NCI-H2196 (cell line): ENCODE data around the gene MAPK8.

Experiments
- DNase-seq: peaks from one replicate; lab custom pipeline; 2025; ENCODE audit not compliant: unreplicated experiment; lab: John Stamatoyannopoulos, UW

Gene MAPK8

GRCh38 chr10:48447356-48448215 lies 141.1 kb downstream of the MAPK8 start:
- no peak for DNase-seq

GRCh38 chr10:48448796-48449195 lies 142.3 kb downstream of the MAPK8 start:
- DNase-seq: no peak

- DNase-seq: no peak
Measured at GRCh38 chr10:48449501-48450232, 143.2 kb downstream of the MAPK8 start.

- no peak for DNase-seq
Measured at GRCh38 chr10:48450233-48450740, 143.8 kb downstream of the MAPK8 start.

GRCh38 chr10:48450741-48451466 lies 144.4 kb downstream of the MAPK8 start:
- no peak for DNase-seq

- no peak for DNase-seq
Measured at GRCh38 chr10:48451969-48452878, 145.7 kb downstream of the MAPK8 start.

DNA sequence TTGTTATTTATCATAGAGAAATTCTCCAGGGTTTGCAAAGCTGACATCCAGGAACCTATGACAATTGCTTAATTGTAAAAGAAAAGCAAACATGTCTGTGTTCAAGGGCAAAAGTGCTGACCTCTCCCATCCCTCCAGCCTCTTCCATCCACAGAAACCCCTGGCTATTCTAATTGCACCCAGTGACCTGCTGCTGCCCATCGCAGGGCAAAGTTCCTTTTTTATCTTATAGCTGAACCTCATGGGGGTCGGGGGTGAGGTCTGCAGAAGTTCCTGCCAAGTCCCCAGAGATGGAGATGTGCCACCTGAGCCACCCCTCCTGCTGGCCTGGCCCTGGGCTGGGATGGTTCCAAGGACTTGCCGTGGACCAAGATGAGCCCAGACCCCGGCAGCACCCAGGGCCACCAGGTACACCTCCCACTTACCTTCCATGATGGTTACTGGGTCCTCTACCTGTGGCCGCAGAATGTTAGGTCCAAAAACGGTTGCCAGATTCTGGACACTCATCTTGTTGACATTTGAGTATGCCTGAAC lies 146.5 kb downstream of the MAPK8 start:
- DNase-seq: no peak

DNA sequence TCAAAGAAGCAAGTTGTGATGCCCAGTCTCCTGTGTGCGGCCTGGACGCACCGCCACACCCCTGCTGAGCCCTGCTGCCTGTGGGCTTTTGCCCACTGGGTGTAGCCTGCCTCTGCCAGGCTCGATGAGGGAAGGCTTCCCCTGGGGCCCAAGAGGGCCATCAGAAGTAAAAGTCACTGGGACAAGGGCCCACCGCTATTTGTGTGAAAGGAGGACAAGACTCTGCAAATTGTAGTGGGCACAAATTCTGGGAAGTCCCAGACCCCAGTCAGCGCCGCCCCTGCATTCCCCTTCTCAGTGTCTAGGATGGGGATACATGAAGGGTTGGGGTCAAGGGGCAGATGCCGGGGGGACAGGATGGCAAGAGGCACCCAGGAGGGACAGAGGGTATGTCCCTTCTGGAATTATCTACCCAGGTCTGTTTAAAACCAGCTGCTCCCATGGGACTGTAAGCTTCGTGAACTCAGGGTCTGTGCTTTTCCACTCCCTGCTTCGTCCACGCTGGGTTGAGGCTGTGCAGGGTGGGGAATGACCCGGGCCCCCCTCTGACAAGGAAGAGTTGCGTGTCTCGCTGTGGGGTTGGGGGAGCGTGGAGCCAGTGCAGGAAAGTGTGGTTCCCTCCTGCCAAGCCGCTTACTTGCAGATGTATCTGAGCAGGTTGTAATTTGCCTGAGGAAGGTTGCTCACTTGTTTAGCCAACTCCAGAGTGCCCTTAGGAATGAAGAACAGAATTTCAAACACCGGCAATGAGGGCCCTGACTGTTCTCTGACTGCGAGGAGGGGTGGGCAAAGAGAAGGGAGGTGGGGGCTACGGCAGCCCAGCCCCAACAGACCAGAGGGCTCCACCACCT lies 147.2 kb downstream of the MAPK8 start:
- no peak for DNase-seq

DNA sequence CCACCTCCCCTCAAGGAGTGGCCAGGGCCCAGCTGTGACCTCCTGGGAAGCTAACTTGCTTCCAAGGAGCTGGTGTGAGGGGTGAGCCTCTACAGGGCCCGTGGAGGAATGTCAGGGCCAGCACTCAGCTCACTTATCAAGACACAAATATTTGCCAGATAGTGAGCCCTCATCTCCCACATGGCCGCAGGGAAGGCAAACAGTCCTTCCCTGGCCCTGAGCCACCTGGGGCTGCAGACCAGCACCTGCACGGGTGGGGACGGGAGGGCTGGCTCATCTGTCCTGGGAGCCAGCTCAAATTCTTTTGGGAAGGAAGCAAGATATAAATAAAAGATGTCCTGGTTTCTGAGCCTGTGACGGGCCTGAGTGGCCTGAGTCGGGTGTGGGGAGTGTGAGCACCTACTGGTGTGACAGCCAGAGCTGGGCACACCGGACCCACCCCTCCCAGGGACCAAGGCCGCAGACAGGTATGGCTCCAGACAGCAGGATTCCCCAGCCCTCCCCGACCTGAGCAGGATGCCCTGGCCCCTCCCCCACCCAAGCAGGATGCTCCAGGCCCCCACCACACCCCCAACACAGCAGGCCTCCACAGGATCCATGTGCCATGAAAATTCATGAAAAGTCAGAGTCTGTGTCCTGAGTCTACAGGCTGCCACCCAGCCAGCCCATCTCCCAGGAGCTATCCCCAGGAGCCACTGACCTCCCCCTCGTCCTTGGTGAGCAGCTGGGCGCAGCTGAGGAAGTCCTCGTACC lies 148.0 kb downstream of the MAPK8 start:
- DNase-seq: no peak

DNA sequence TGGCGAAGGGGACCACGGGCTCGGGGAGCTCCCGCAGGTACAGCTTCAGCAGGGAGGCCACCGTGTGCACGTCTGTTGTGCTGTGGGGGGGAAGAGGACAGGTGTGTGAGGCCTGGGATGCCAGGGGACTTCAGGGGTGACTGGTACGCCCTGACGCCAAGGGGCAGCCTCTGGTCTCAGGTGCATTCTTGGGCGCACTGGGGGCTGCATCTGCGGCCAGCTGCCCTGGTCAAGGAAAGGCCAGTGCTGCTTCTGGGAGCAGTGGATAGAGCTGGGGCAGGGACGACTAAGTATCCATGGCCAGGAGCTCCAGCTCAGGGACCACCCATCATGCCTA lies 148.5 kb downstream of the MAPK8 start:
- no peak for DNase-seq

GRCh38 chr10:48455392-48456151 lies 149.1 kb downstream of the MAPK8 start:
- DNase-seq: no peak

- DNase-seq: no peak
Measured at GRCh38 chr10:48456361-48456804, 149.9 kb downstream of the MAPK8 start.

DNA sequence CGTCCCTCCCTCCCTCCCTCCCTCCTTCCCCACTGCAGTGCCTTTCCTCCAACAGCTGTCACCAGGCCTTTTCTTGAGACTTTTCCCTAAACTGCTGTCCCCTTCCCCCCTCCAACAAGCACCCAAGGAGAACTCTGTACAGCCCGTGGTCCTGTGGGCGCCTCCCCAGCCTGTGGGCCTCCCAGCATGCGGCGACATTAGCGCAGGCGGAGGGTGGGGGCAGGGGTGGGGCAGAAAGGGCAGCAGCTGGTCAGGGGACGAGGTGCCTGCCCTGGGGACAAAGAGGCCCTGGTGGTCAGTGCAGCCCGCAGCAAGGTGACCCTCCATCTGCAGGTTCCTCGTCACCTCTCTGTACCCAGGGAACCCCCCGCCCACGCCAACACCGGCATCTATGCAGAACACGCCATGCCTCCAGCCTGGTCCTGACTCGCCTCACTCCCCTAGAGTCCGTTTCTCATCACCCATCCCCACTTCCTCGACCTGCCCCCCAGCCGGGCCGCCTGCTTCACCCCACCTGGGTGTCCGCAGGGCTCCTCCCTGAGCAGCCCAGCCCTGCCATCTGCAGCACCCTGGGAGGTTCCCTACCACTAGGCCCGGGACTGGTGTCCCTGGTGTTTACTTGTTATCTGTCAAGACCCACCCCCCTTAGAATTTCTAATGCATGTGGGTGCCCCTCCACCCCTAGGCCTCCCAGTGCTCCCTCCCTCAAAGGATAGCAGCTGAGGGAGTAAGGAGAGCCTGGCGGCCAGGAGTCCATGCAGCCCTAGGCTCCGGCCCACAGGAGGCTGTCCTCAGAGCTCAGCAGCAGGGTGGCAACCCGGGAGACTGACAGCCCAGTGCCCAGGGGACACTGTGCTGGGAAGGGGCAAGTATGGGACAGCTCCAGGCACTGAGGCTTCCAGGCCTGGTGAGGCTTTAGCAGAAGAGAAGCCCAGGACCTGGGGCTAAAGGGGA lies 150.6 kb downstream of the MAPK8 start:
- DNase-seq: no peak

DNA sequence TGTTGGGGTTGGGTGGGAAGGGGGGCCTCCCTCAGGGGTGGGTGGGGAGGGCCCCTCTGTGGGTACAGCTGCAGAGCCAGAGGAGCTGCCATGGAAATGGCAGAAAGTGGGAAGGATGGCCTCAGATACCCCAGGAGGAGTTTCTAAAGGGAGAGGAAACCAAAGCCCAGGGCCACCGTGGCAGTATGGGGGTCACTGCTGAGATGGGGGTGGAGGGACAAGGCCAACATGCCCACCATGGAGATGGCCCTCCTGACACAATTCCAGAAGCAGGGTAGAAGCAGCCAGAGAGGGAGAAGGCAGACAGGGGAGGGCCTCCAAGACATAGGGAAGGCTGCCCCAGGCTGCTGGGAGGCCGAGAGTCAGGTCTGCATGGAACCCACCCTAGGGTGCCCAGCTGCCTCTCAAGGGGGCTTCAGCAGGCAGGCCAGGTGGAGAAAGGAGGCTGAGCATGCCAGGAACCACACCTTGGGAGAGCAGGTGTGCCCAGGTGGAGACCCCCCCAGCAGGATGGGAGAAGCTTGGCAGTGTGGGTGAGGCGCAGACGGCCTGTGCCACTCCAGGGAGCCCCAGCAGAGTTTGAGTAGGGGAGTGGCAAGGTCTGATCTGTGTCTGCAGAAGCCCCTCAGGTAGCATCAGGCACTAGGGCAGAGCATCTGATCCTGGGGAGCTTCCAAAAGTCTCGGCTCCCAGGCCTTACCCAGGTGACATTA lies 151.6 kb downstream of the MAPK8 start:
- no peak for DNase-seq

- no peak for DNase-seq
Measured at GRCh38 chr10:48458662-48459048, 152.2 kb downstream of the MAPK8 start.
